Stimulated activated CD4-positive, alpha-beta T cell treated with anti-CD3 and anti-CD28 coated beads, Interleukin-4, amount 100 ng/mL, for 24 hours (primary cell): ENCODE data around the gene MYCN.

Source experiments
- DNase-seq: peaks from one replicate; pipeline ENCODE4 v3.0.0-alpha.2; 2020

MYCN gene

GRCh38 chr2:15981646-15982045 is 41.3 kb downstream of the MYCN start:
- no peak for DNase-seq

DNA sequence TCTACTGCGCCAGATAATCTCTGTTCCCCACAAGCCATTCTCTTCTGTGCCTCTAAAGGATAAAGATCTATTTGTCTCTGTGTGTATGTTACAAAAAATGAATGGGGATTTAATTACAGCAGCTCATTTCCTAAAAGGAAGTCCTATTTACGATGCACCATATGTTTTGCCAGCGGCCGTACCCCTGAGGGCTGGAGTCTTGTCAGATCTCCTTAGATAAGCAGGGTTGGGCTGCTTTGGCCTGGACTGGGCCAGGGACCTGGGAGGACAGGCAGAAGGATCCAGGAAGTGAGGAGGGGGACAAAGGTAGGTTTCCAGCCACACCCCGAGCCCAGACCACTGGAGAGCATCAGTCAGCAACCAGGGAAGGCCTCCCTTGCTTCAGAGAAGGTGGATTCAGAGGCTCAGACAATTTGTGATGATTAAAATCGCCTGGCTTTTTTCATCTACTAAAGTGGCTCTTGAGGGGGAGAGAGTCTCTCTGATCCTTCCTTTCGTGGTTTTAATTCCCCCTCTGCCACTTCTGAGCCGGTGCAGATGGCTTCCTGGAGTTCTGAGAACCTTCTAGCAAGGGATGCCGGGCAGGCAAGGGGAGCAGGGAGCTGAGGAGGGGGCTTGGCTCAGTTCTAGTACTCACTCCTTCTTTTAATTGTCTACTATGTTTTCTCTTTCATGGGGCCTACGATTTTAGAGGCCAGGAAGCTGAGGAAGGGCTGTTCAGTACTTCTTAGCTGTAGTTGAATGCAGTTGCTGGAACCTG is 42.1 kb downstream of the MYCN start:
- DNase-seq: no peak

DNA sequence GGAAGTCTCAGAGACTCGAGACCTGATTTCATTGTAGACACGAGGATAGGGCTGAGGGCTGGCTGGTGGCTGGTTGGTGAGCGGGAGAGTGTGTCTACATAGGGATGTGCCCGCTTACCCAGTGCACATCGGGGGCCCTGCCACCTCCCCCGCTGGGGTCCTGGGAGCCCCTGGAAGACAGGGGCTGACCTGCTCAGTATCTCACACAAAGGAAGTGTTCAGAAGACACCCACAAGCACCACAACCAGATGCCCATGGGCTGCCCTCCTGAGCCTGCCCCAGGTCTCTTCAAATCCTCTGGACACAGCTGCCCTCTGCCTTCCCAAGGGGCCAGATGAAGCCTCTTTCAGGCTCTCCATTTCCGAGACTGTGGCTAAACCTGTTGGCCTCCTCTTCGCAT is 43.1 kb downstream of the MYCN start:
- DNase-seq: no peak

DNA sequence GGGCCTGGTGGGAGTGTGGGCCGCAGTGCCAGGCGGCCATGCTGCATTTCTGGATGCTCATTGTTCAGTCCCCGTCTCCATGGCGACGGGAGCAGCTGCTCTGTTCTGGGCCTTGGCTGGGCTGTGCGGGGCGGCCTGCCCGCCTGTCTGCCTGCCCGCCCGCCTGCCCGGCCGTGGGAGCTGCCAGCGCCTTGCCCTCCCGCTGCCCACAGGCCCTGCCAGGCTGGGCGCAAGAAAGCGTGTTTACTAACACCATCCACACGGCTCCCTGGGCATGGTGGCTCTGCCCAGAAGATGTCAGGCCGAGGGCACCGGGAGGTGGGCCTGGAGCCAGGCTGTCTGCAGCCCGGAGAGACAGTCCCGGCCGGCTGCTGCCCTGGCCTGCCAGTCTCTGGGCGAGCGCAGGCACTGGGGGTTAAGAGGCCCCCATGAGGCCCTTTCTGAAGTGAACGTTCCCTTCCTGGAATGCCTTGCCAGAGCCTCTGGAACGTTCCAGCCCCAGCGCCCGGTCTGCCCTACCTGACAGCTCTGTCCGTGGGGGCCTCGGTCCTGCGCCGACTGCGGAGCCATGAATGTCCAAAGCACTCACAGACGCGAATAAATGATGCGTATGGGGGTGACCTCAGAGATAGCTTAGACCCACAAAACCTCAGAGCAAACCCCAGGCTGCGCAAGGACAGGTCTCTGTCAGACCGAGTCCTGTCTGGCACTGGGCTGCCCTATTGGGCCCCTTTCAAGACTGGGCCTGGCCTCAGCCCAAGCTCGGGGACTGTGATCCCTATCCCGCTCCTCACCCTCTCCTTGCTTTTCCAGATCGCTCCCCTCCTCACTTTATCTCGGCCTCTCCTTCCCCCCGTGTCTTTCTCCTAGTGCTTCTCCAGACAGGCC is 44.3 kb downstream of the MYCN start:
- DNase-seq: no peak

GRCh38 chr2:15985531-15985930 is 45.2 kb downstream of the MYCN start:
- no peak for DNase-seq

DNA sequence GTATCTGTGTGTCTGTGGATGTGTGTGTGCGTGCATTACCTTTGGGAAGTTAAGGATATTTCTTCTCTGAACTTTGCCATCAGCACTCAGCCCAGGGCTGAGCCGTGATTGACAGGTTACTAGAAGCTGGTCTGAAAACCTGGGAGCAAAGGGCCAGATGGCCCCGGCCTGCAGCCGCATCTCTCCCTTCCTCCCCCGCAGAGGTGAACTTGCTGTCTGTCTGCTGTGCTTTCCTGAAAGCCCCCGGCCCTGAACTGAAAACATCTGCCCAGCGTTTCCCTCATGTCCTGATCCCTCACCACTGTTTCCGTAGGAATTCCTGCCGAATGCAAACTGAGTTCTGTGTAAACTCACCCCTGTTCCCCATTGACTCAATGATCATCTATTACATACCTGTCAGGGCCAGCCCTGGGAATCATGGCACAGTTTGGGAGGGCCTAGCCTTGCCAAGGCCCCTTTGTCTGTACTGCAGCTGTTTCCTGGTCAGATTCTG is 45.8 kb downstream of the MYCN start:
- no peak for DNase-seq

DNA sequence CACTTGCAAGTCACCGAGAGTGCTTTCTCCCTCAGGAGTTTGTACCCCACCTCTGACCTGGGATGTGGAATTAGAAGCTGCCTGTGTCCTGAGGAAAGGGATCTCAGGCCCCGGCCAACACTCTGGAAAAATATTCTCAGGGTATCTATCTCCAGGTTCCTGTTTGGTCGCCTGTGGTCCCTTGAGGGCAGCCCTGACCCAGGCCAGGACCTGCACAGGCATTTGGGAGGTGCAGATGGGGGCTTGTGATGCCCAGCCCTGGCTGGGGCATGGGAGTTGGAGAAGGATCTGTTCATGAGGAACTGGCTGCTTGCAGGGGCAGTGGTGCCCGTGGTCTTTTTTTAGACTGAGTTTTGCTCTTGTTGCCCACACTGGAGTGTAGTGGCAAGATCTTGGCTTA is 46.3 kb downstream of the MYCN start:
- DNase-seq: no peak

DNA sequence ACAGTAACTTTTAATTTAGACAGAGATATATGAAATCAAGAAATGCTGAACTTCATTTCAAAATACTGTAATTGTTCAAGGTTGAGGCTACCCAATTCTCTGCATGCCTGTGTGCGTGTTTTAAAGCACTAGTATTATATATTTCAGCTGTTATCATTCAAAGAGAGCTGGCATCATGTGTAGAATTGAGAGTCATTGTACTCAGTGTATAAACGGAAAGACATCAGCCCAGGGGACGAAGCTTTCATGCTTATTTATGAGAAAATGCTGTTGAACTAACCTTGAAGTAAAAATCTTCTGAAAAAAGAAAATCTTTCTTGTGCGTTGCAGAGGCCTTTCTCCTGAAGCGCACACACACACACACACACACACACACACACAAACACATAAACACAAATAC is 48.4 kb downstream of the MYCN start:
- DNase-seq: no peak

DNA sequence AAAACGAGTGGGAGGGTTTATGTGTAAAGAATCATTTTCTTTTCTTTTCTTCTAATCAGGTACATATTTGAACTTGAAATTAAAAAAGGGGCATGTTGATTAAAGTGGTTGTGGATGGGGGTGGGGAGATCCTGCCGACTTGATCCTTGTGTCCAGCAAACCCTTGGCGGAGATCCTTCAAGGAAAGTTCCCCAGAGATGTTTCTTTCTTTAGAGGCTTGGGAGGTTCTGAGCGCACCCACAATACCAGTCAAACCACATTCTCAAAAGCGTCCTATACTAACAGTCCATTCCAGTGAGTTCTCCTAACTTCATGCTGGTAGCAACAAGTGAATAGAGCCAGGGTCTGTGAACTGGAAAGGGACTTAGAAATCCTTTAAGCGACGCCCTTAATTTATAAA is 49.2 kb downstream of the MYCN start:
- DNase-seq: no peak

DNA sequence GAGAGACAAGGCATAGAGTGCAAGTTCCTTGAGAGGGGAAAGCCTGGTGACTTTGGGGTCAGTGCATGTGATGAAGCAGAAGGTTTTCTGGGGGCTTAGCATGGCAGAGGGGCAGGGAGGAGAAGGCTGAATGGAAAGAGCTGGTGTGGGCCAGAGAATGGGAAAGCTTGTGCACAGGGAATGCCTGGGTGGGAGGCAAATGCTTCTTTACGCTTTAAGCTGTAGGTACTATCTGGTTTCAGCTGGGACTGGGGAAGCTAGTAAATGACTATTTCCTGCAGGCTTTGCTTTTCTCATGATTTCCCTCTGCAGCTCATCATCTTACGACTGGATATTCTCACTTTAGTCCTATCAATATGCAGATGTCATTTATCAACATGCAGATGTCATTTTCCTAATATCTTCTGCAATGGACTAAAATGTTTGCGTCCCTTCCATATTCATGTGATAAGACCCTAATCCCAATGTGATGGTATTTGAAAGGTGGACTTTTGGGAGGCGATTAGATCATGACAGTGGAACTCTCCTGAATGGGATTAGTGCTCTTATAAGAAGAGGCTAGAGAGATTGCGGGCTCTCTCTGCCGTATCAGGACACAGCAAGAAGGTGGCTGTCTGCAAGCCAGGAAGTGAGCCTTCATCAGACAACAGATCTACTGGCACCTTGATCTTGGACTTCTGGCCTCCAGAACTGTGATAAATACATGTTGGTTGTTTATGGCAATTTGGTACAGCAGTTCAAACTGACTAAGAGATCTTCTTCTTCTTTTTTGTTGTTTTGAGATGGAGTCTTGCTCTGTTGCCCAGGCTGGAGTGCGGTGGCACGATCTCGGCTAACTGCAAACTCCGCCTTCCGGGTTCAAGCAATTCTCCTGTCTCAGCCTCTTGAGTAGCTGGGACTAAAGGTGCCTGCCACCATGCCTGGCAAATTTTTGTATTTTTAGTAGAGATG is 50.1 kb downstream of the MYCN start:
- DNase-seq: no peak

DNA sequence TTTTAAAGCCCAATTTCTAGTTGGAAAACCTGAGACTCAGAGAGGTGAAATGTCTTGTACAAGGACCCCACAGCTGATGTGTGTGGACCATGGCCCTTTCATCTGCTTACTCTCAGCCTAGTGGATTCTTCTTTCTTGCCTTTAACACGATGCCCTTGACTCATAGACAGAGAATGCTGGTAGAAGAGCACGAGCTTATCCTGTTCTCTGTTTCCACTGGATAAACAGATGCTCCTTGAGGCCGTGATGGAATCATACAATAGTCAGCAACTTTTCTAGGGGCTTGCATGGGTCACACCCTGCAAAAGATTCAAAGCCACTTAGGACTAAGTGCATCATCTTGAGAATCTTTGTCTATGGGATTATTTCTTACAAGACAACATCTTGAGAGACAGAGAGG is 50.9 kb downstream of the MYCN start:
- no peak for DNase-seq

DNA sequence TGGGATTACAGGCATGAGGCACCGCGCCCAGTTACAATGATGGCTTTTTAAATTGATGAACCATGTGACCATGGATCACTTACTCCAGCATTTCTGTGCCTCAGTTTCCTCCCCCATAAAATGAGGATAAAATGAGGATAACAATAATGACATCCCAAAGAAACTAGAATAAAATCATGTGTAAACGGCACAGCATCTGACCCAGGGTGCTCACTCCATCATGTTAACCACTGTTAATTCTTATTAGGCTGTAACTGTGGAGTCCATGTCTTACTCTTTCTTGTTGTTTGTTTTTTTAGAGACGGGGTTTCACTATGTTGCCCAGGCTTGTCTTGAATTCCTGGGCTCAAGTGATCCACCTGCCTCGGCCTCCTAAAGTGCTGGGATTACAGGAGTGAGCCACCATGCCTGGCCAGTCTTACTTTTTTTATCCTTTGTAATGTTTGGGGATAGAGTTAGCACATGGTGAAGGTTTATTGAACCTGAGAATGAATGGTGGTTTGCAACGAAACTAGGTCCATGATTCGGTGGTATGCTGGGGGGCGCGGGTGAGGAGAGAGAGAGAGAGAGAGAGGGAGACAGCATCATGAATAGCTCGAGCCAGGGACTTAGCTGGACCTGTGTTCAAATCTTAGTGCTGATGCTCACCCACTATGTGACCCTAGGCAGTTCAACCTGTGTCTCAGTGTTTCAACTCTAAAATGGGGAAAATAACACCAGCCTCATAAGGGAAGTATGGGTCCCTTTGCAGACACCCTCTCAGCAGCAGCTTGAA is 52.3 kb downstream of the MYCN start:
- DNase-seq: no peak

GRCh38 chr2:15993232-15993610 is 52.9 kb downstream of the MYCN start:
- no peak for DNase-seq

- no peak for DNase-seq
Observed at GRCh38 chr2:15993666-15994065, 53.3 kb downstream of the MYCN start.

DNA sequence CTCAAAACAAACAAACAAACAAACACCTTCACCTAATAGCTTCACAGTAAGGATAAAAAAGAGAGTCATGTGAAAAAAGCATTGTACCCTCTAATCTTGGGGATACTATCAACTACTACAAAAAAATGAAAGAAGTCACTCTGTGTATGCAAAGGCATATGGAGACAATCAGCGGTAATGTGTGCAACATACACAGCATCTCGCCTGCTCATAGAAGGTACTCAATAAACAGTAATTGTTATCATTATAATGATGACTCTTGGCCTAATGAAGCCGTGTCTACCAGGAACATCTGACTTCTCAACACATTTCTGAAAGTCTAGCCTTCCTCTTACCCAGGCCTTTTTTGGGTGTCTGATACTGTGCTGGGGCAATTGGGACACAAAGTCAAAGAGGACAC is 55.3 kb downstream of the MYCN start:
- no peak for DNase-seq
